ENCODE data around the gene LY6G6C. TPM values are rescaled to one million over a fixed set of nuclear protein-coding genes. Genes with fewer than 3 reads are reported as not detected.

The LY6G6C gene
- total and polyA plus RNA-seq, 10 of the 15 experiments (the other 5 are each of a cell fraction or from before 2014, with no cell fraction given) = not detected

DNA sequence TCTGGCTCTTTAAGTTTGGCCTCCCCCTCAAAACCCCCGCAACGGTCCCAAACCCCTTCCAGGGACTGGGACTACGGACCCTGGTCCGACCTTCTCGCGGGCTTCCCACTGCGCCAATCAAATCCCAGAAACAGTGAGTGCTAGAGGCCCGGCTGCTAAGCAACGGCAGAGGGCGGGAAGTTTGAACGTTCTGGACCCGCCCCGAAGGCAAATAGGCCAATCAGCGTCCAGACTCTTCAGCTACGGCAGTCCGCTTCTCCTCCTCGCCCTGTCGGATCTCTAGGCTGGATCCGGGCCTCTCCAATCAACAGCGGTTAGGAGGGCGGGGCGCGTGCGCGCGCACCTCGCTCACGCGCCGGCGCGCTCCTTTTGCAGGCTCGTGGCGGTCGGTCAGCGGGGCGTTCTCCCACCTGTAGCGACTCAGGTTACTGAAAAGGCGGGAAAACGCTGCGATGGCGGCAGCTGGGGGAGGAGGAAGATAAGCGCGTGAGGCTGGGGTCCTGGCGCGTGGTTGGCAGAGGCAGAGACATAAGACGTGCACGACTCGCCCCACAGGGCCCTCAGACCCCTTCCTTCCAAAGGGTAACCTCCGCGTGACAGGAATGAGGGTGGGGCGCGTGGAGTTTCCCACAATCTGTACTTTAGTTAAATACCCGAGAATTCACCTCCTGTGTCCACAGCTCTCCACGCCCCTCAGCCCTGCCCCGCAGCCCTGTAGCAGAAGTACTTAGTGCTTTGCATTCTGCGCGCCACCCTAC, 18.3 kb upstream of the LY6G6C start, which contains the start of gene MSH5:
Gene MSH5 (plus strand): TSS at position 367 of the 758 bp plus-strand sequence. CDS start 462 bp downstream, outside the sequence.
- ChIA-PET POLR2A (interaction anchor here (0.5 to 9.7 kb wide), 27 partner anchors 10 to 1758 kb away, joined by 3 to 158 read pairs (median 5); partner anchors contain the start of genes ABHD16A, BAG6, C6orf47 and DDAH2), RAD21 (ENCODE audit: unreplicated experiment) (interaction anchor here (0.6 to 6.0 kb wide), 21 partner anchors 10 to 1550 kb away, joined by 3 to 53 read pairs (median 4); partner anchors contain the start of genes ABHD16A, DDAH2, HSPA1A and HSPA1B), SMC1A (ENCODE audit: uncharacterized antibody, unreplicated experiment) (interaction anchor here (0.9 to 6.3 kb wide), 14 partner anchors 11 to 94 kb away, joined by 3 to 45 read pairs (median 6); partner anchors contain the start of genes ABHD16A, DDAH2, HSPA1A and HSPA1B), CTCF (interaction anchor here (1.0 to 15.8 kb wide), 14 partner anchors 11 to 189 kb away, joined by 3 to 208 read pairs (median 8); partner anchors contain the start of genes ABHD16A, DDAH2, HSPA1B and LSM2)
- H3K4me1 ChIP-seq (ENCODE audit: control insufficient read depth, insufficient read depth, low read length) = peaks cover 19% of the 10 kb centered on the region
- in situ Hi-C loops (cut with MboI) = no loop called here
- H3K9ac ChIP-seq (ENCODE audit: control insufficient read depth, insufficient read depth, low read length) = peak within 1 kb of the TSS; percentile 99
- DNase-seq (ENCODE audit: low read depth, low spot score) (peak; percentile 98), FAIRE-seq (peak; percentile 93), ATAC-seq (peak; percentile 81)
- H3K79me2 ChIP-seq (ENCODE audit: control insufficient read depth, insufficient read depth, low read length) = peaks cover 33% of the 10 kb centered on the region
- H3K27ac ChIP-seq (ENCODE audit: control insufficient read depth, insufficient read depth) = peak within 1 kb of the TSS; percentile 99
- peak within 1 kb of the TSS; percentile 77 for H3K4me2 ChIP-seq (ENCODE audit: control insufficient read depth, insufficient read depth)
- intact Hi-C loops (cut with micrococcal nuclease; ENCODE audit: unreplicated experiment) = loop anchor here (2.0 to 5.0 kb wide), 4 partner anchors 37 to 197 kb away; partner anchors contain the start of genes ABHD16A, CSNK2B, DDX39B and HSPA1B
- no peaks in the 10 kb centered on the region for H4K20me1 ChIP-seq (ENCODE audit: control insufficient read depth, insufficient read depth)
- peak within 1 kb of the TSS; percentile 64 for H2AFZ ChIP-seq (ENCODE audit: control insufficient read depth, low read depth, low read length)
- H3K36me3 ChIP-seq (ENCODE audit: control insufficient read depth in 2 of 2, insufficient read depth in 2 of 2, low read length in 1 of 2) = peaks cover 0 to 1% of the 10 kb centered on the region in 2 experiments; a peak in 1 of 4 replicates
- H3K4me3 ChIP-seq = peak within 1 kb of the TSS; percentile 100
- under 1% methylated on average over 58 of the region's 58 CpGs for whole genome bisulfite sequencing (ENCODE audit: insufficient coverage, insufficient replicate concordance, low lambda C conversion rate, missing lambda C conversion rate)
- no peaks in the 10 kb centered on the region for H3K9me3 ChIP-seq (replicated peaks; ENCODE audit: control insufficient read depth, insufficient read depth, low read length)
- TSS peak; percentile 82 for BruUV-seq (replicated peaks)
- no peaks in the 10 kb centered on the region for H3K27me3 ChIP-seq (replicated peaks in 1 of 2; ENCODE audit: control insufficient read depth in 2 of 2, insufficient read depth in 2 of 2, low read length in 1 of 2)
- TF ChIP-seq FOS (IDR thresholded peaks at IDR 0.05; ENCODE audit: borderline replicate concordance, extremely low read depth, insufficient read length) (peak; percentile 56), NBN (IDR thresholded peaks at IDR 0.05) (peak; percentile 22; the same call in 1 of the 2 replicates), HDAC2 (IDR thresholded peaks at IDR 0.05) (no peak), BMI1 (IDR thresholded peaks at IDR 0.05; ENCODE audit: borderline replicate concordance) (peak; percentile 87), NR2C2 (IDR thresholded peaks at IDR 0.05; ENCODE audit: borderline replicate concordance, control insufficient read depth, insufficient read length, low read depth) (no peak), MEF2A (IDR thresholded peaks at IDR 0.05; ENCODE audit: insufficient read depth, low read depth, low read length) (no peak), CREB1 (IDR thresholded peaks at IDR 0.05; ENCODE audit: low read depth) (no peak), FOXK2 (IDR thresholded peaks at IDR 0.05) (no peak), MTA2 (IDR thresholded peaks at IDR 0.05; ENCODE audit: low read depth) (no peak), GATAD2B (conservative IDR thresholded peaks at IDR 0.05; ENCODE audit: low read depth) (peak; percentile 44; the same call in 1 of the 2 replicates), TBL1XR1 (IDR thresholded peaks at IDR 0.05; ENCODE audit: low read depth, low read length) (no peak), MTA3 (IDR thresholded peaks at IDR 0.05; ENCODE audit: borderline replicate concordance, low read length) (no peak)
- TF ChIP-seq, protein P1, sequence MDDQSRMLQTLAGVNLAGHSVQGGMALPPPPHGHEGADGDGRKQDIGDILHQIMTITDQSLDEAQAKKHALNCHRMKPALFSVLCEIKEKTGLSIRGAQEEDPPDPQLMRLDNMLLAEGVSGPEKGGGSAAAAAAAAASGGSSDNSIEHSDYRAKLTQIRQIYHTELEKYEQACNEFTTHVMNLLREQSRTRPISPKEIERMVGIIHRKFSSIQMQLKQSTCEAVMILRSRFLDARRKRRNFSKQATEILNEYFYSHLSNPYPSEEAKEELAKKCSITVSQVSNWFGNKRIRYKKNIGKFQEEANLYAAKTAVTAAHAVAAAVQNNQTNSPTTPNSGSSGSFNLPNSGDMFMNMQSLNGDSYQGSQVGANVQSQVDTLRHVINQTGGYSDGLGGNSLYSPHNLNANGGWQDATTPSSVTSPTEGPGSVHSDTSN (IDR thresholded peaks at IDR 0.05; ENCODE audit: insufficient replicate concordance, low read depth, low read length) = peak; percentile 85
- TF ChIP-seq, protein P2, sequence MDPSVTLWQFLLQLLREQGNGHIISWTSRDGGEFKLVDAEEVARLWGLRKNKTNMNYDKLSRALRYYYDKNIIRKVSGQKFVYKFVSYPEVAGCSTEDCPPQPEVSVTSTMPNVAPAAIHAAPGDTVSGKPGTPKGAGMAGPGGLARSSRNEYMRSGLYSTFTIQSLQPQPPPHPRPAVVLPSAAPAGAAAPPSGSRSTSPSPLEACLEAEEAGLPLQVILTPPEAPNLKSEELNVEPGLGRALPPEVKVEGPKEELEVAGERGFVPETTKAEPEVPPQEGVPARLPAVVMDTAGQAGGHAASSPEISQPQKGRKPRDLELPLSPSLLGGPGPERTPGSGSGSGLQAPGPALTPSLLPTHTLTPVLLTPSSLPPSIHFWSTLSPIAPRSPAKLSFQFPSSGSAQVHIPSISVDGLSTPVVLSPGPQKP (IDR thresholded peaks at IDR 0.05; ENCODE audit: low read depth, low read length) = 0 out of 2 replicates have a peak, but pooled peaks have one; percentile 11
- TF ChIP-seq, protein P3, sequence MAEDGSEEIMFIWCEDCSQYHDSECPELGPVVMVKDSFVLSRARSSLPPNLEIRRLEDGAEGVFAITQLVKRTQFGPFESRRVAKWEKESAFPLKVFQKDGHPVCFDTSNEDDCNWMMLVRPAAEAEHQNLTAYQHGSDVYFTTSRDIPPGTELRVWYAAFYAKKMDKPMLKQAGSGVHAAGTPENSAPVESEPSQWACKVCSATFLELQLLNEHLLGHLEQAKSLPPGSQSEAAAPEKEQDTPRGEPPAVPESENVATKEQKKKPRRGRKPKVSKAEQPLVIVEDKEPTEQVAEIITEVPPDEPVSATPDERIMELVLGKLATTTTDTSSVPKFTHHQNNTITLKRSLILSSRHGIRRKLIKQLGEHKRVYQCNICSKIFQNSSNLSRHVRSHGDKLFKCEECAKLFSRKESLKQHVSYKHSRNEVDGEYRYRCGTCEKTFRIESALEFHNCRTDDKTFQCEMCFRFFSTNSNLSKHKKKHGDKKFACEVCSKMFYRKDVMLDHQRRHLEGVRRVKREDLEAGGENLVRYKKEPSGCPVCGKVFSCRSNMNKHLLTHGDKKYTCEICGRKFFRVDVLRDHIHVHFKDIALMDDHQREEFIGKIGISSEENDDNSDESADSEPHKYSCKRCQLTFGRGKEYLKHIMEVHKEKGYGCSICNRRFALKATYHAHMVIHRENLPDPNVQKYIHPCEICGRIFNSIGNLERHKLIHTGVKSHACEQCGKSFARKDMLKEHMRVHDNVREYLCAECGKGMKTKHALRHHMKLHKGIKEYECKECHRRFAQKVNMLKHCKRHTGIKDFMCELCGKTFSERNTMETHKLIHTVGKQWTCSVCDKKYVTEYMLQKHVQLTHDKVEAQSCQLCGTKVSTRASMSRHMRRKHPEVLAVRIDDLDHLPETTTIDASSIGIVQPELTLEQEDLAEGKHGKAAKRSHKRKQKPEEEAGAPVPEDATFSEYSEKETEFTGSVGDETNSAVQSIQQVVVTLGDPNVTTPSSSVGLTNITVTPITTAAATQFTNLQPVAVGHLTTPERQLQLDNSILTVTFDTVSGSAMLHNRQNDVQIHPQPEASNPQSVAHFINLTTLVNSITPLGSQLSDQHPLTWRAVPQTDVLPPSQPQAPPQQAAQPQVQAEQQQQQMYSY (CRISPR knock-in tag; IDR thresholded peaks at IDR 0.05) = no peak
- TF ChIP-seq, protein P4, sequence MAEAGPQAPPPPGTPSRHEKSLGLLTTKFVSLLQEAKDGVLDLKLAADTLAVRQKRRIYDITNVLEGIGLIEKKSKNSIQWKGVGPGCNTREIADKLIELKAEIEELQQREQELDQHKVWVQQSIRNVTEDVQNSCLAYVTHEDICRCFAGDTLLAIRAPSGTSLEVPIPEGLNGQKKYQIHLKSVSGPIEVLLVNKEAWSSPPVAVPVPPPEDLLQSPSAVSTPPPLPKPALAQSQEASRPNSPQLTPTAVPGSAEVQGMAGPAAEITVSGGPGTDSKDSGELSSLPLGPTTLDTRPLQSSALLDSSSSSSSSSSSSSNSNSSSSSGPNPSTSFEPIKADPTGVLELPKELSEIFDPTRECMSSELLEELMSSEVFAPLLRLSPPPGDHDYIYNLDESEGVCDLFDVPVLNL (IDR thresholded peaks at IDR 0.05; ENCODE audit: low read depth, low read length) = peak; percentile 100

All from GM12878 (cell line).